Brain microvascular endothelial cell (primary cell): ENCODE results near the gene DOCK3.
"Not testable (repeated sequence)": the region's sequence is repeated elsewhere in the genome, so short reads cannot be mapped to it uniquely, and the experiment has no call there.

ENCODE experiments used
- DNase-seq: peaks from one replicate; pipeline ENCODE4 v3.0.0-alpha.2; 2020
- H3K27ac ChIP-seq: fragments of 250-450 bp; sonication (Bioruptor Pico); 2 replicates; pipeline ENCODE4 v1.5.1; 2020; ENCODE audit warnings: mild to moderate bottlenecking, moderate library complexity
- H3K27me3 ChIP-seq: fragments of 250-450 bp; sonication (Bioruptor Pico); replicated peaks from 2 replicates; pipeline ENCODE4 v1.5.1; 2020; ENCODE audit warnings: mild to moderate bottlenecking
- H3K36me3 ChIP-seq: fragments of 250-450 bp; sonication (Bioruptor Pico); replicated peaks from 2 replicates; pipeline ENCODE4 v1.5.1; 2020; ENCODE audit warnings: mild to moderate bottlenecking
- H3K4me3 ChIP-seq: 2 replicates; pipeline ENCODE4 v1.5.1; 2011; ENCODE audit warnings: low read depth, mild to moderate bottlenecking, control low read depth, low read length, moderate library complexity
- CTCF ChIP-seq: IDR thresholded peaks from 2 replicates; pipeline ENCODE4 v1.5.1; 2011; ENCODE audit warnings: low read depth, mild to moderate bottlenecking, moderate library complexity, low read length, control low read depth, inconsistent platforms; ENCODE audit errors: missing control alignments
- in situ Hi-C: cut with HindIII; loops from 2 replicates; pipeline ENCODE4 v1.10.0; 2017; ENCODE audit warnings: low sequenced_read_pairs, low pct_ligation_motif_present

DOCK3 gene

DNA sequence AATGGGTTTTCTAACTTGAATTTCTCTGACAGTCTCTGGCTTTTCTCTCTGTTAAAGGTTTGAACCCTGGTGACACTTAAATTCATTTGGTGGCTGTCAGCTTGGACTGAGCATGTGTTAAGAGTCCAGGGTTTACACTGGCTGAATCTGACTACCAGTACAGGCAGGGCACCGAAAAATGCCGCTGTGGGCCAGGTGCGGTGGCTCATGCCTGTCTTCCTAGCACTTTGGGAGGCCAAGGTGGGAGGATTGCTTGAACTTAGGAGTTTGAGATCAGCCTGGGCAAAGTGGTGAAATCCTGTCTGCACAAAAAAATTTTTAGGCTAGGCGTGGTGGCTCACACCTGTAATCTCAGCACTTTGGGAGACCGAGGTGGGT lies 712.1 kb downstream of the DOCK3 start:
- no peak for TF ChIP-seq CTCF
- no peak for DNase-seq
- Histone ChIP-seq H3K36me3 (peaks cover 21% of the 10 kb centered on the region), H3K27ac (no peak overlapping the region), H3K4me3 (peak overlapping the region; percentile 85), H3K27me3 (no peaks in the 10 kb centered on the region)
- in situ Hi-C loops: no loop called here

GRCh38 chr3:51387281-51387680 lies 712.6 kb downstream of the DOCK3 start:
- peaks cover 21% of the 10 kb centered on the region for H3K36me3 ChIP-seq
- in situ Hi-C loops, H3K27me3 ChIP-seq, DNase-seq, H3K27ac ChIP-seq: not testable (repeated sequence)
- peak overlapping the region; percentile 37 for H3K4me3 ChIP-seq

DNA sequence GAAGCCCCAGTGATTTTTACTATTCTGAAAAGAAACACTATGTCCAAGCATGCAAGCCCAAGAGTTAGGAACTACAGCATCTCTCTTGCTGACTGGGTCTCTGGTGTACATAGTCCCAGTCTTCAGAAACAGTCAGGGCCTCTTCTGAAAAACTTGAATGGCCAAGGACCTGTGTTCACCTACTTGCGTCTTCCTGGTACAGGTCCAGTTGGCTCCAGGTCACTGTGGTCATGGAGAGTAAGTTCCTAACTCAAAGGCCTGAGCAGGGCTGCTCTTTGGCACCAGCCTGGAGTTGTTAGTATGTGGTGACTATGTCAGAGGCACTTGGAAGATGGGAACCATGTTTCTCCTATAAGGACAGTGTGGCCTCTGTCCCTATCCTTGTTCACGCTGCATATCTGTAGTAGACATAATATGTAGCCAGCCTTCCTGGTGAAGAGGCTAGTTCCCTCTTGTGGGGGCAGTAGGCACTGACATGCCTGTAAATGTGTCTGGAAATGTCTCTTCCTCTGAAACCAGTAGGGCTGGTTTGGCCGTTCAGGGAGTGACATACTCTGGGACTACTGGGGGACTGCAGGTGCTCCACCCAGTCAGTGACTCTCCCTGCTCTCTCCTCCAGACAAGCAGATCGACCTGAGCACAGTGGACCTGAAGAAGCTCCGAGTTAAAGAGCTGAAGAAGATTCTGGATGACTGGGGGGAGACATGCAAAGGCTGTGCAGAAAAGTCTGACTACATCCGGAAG lies 713.7 kb downstream of the DOCK3 start:
- Histone ChIP-seq H3K4me3 (no peak overlapping the region), H3K27me3 (no peaks in the 10 kb centered on the region), H3K27ac (no peak overlapping the region), H3K36me3 (peaks cover 33% of the 10 kb centered on the region)
- DNase-seq: peak; percentile 14
- in situ Hi-C loops: no loop called here
- TF ChIP-seq CTCF: peak; percentile 59

DNA sequence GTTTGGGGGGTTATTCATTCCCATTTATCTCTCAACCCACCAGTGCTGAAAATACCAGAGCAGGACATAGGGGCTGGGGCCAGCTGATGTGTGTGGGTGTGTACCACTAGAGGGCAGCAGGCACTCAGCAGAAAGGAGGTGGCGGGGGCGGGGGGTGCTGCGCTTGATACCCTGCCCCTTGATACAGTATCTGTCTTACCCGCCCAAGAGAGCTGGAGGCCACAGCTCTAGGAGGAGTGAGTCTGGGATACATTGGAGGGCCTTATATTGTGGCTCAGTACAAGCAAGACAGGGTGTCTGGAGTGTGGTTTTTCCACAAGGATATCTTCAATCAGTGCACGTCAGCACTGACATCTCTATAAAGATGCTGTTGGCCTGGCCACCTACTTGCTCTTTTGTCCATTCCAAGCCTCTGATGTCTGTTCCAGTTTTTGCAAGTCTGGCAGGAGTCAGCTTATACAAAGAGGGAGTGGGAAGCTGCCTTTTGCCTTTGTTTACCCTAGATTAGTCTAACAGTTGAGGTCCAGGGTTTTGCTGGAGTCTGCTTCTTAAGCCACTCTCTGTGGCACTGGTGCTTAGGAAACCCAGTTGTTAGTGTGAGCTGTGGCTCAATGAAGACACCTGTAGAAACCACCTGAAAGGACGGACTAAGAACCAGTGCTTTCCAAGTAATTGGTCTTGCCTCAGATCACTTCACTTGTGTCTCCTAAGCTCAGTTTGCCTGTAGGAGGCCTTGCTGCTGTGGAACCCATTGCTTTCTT lies 714.9 kb downstream of the DOCK3 start:
- no peak overlapping the region for H3K27ac ChIP-seq
- no peaks in the 10 kb centered on the region for H3K27me3 ChIP-seq
- DNase-seq: peak; percentile 34
- peak; percentile 91 for TF ChIP-seq CTCF
- in situ Hi-C loops: no loop called here
- peaks cover 41% of the 10 kb centered on the region for H3K36me3 ChIP-seq
- no peak overlapping the region for H3K4me3 ChIP-seq

DNA sequence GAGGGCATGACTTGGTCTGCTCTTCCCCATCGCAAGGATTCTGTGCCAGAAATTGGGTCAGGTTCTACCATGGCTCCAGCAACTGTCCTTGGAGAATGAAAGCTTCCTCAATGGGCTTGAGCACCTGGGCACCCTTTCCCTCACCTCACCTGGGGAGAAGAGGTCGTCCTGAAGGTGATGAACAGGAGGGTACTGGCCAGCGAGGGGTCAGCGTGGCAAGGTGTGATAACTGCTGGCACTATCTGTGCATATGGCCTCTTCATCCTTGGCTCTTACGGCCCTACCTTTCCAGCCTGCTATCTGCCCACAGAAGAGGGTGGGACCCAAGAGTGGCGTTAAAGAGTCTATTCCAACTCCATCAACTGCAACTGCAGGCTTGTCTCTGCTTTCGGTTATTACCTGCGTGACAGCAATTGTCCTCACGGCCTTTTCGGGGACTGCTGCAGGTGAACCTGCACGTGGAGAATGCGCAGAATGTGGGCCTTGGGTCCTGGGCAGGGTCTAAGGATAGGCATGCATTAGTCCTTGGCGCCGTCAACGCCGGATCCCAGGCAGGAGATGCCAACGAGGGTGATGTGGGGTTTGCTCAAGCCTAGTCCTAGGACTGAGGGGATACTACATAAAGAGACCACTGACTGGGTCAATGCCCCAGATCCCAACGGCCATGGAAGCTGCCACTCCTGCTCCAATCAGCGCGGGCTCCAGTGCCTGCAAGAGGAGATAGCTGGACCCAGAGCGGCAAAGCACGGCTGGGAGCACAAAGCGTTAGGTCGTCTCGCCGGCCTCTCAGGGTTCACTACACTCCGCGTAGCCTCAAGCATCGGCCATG lies 715.7 kb downstream of the DOCK3 start:
- peaks cover 45% of the 10 kb centered on the region for H3K36me3 ChIP-seq
- in situ Hi-C loops: no loop called here

More for the DNA sequence above, 715.7 kb downstream of the DOCK3 start:
- Histone ChIP-seq H3K27ac (no peak overlapping the region), H3K27me3 (no peaks in the 10 kb centered on the region), H3K4me3 (peak overlapping the region; percentile 42)
- peak; percentile 83 for TF ChIP-seq CTCF
- no peak for DNase-seq
